Stimulated activated CD8-positive, alpha-beta memory T cell treated with anti-CD3 and anti-CD28 coated beads, Interleukin-15, amount 100 ng/mL, for 4 hours (primary cell): ENCODE data around the gene FAM83D.
A peak's percentile ranks its signal among the peaks of the same experiment; 100 is the strongest.
"Not testable (repeated sequence)": the region's sequence is repeated elsewhere in the genome, so short reads cannot be mapped to it uniquely, and the experiment has no call there.

Experiments used
- DNase-seq, 2 donors: peaks; one replicate each; pipeline ENCODE4 v3.0.0-alpha.2; 2020; ENCODE audit warnings: low read depth in 2 of 2

Gene FAM83D

GRCh38 chr20:38935967-38936407 is 9.8 kb downstream of the FAM83D start:
- no peak for DNase-seq

GRCh38 chr20:38937000-38937399 is 10.8 kb downstream of the FAM83D start:
- no peak for DNase-seq

- DNase-seq: no peak
Measured at GRCh38 chr20:38937978-38938473, 11.8 kb downstream of the FAM83D start.

GRCh38 chr20:38939686-38940085 is 13.5 kb downstream of the FAM83D start:
- DNase-seq: no peak

GRCh38 chr20:38940644-38941043 is 14.4 kb downstream of the FAM83D start:
- DNase-seq: no peak

GRCh38 chr20:38941726-38942389 is 15.6 kb downstream of the FAM83D start:
- no peak for DNase-seq

GRCh38 chr20:38945012-38945411 is 18.8 kb downstream of the FAM83D start:
- no peak for DNase-seq

GRCh38 chr20:38946836-38947235 is 20.6 kb downstream of the FAM83D start:
- no peak for DNase-seq

GRCh38 chr20:38947931-38948362 is 21.7 kb downstream of the FAM83D start:
- DNase-seq: no peak

- DNase-seq: no peak
Measured at GRCh38 chr20:38950254-38950653, 24.0 kb downstream of the FAM83D start.

- no peak for DNase-seq
Measured at GRCh38 chr20:38951611-38952010, 25.4 kb downstream of the FAM83D start.

GRCh38 chr20:38952153-38952552 is 25.9 kb downstream of the FAM83D start:
- no peak for DNase-seq

GRCh38 chr20:38953630-38954340 is 27.6 kb downstream of the FAM83D start:
- DNase-seq: no peak

GRCh38 chr20:38957235-38957876 is 31.1 kb downstream of the FAM83D start:
- no peak for DNase-seq

- no peak for DNase-seq
Measured at GRCh38 chr20:38957915-38958485, 31.8 kb downstream of the FAM83D start.

GRCh38 chr20:38960187-38960687 is 34.0 kb downstream of the FAM83D start:
- DNase-seq: not testable (repeated sequence)

GRCh38 chr20:38961530-38962043 is 35.4 kb downstream of the FAM83D start:
- peak in 1 of 2 donors; percentile 3 for DNase-seq

GRCh38 chr20:38962044-38962927 is 36.1 kb downstream of the FAM83D start, which contains the start of gene DHX35:
TSS of gene DHX35 (plus strand) at chr20:38962344. CDS start at chr20:38962368, 24 bp downstream.
- peak; percentile 95 to 99 for DNase-seq

GRCh38 chr20:38962928-38963401 is 36.7 kb downstream of the FAM83D start:
- no peak for DNase-seq

GRCh38 chr20:38963745-38964144 is 37.5 kb downstream of the FAM83D start:
- no peak for DNase-seq
